Endothelial cell of hepatic sinusoid (primary cell): ENCODE results near the gene TMEM151B.

Experiments
- in situ Hi-C: cut with HindIII; loops from 2 replicates; pipeline ENCODE4 v1.10.0; 2017; ENCODE audit warnings: low sequenced_read_pairs

The TMEM151B gene

DNA sequence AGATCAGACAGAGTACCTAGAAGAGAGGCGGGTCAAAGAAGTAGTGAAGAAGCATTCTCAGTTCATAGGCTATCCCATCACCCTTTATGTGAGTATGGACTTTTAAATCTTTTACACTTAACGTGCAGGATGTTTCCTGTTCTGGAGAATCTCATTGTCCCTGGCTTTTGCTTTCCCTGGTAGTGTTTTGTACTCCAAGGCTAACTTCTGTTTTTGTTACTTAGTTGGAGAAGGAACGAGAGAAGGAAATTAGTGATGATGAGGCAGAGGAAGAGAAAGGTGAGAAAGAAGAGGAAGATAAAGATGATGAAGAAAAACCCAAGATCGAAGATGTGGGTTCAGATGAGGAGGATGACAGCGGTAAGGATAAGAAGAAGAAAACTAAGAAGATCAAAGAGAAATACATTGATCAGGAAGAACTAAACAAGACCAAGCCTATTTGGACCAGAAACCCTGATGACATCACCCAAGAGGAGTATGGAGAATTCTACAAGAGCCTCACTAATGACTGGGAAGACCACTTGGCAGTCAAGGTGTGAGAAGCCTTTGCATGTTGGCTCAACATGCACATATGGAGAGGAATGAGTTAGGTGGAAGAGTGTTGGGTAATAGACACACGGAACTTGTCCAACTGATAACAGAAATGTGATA lies 20.1 kb upstream of the TMEM151B start:
- in situ Hi-C loops: no loop called here

DNA sequence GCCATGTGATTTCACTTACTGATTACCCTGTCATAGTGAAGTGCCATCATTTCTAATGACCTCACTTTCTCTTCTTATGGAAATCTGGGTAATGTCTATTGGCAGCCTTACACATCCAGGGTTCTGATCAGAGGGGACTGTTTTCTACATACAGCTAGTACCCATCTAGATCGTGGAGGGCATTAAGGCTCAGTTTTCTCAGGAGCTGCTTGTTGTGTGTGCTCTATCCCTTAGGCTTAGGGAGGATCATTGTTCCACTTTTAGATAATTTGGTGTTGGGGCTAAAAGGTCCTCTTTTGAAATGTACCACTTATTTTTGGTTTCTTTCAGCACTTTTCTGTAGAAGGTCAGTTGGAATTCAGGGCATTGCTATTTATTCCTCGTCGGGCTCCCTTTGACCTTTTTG lies 19.5 kb upstream of the TMEM151B start:
- in situ Hi-C loops: no loop called here

DNA sequence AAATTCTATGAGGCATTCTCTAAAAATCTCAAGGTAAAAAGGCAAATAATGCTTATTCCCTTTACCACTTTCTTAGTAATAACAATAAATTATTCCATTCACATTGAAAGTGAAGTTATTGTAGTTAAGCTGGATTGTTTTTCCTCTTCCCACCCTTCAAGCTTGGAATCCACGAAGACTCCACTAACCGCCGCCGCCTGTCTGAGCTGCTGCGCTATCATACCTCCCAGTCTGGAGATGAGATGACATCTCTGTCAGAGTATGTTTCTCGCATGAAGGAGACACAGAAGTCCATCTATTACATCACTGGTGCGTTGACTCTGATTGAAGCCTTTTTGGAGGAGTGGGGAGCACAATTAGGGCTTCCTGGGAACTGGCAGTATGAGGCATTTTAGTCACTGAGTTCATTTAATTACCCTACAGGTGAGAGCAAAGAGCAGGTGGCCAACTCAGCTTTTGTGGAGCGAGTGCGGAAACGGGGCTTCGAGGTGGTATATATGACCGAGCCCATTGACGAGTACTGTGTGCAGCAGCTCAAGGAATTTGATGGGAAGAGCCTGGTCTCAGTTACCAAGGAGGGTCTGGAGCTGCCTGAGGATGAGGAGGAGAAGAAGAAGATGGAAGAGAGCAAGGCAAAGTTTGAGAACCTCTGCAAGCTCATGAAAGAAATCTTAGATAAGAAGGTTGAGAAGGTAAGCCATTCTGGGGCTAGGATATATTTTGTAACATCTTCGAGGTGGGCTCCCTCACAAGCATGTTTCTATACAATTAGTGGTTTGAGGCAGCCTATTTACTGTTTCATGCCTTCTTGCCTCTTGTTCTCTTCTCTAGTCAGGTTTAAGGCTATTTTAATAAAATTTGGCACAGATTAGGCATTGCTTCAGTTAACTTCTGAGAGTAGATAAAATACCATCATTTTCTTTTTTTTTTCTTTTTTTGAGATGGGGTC lies 18.4 kb upstream of the TMEM151B start:
- in situ Hi-C loops: no loop called here

DNA sequence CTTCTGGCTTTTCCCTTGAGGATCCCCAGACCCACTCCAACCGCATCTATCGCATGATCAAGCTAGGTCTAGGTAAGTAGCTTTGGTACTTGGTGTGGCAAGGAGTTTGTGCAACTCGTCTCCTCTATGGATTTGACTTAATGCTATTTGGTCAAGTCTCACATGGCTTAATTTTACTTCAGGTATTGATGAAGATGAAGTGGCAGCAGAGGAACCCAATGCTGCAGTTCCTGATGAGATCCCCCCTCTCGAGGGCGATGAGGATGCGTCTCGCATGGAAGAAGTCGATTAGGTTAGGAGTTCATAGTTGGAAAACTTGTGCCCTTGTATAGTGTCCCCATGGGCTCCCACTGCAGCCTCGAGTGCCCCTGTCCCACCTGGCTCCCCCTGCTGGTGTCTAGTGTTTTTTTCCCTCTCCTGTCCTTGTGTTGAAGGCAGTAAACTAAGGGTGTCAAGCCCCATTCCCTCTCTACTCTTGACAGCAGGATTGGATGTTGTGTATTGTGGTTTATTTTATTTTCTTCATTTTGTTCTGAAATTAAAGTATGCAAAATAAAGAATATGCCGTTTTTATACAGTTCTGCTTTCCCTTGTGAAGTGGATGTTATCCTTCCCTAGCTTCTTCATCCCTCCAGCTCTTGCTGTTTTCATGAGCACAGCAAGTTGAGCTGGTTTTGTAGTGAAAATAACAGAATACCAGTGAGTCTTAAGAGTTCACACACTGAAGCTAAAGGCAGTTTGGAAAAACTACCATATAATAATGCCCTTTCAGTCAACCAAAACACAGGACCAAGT lies 16.7 kb upstream of the TMEM151B start:
- in situ Hi-C loops: no loop called here

DNA sequence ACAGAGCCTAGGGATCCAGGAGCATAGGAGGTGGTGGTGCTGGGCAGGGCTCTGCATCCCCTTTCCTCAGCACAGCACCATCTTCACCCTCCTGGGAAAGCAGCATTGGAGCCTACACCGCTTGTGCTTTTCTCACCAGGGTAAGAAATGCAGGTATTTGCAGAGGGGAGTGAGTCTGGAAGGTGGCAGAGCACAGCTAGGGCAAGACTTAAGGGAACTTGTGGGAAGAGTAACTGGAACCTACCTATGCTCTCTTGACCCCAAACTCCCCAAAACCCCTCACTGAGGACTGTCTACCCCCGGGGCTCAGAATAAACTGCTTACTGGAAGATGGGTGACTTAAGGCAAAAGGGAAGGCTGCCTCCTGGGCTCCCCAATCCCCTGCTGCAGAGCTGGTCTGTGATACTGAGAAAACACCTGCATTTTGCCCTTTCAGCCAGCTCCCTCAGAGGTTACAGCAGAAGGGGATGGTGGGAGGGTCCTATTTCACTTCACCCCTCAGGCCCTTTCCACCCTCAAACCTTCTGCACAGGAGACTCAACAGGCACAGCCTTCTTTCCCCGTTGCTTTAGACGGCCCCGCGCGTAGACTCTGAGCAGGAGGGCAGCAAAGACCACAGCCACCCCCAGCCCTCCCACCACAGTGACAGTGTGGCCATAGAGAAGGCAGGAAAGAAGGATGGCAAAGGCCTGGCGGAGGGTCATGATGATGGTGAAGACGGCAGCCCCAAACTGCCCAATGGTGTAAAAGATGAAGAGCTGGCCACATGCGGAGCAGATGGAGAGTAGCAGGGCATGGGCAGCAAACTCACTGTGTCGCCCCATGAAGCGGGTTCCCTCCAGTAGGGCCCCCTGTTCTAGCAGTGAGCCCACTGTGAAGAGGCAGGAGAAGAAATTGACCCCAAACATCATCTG lies 15.8 kb upstream of the TMEM151B start:
- in situ Hi-C loops: loop anchor here (5.0 kb wide), 1 partner anchor 102 kb away; no protein-coding TSS in a partner anchor

DNA sequence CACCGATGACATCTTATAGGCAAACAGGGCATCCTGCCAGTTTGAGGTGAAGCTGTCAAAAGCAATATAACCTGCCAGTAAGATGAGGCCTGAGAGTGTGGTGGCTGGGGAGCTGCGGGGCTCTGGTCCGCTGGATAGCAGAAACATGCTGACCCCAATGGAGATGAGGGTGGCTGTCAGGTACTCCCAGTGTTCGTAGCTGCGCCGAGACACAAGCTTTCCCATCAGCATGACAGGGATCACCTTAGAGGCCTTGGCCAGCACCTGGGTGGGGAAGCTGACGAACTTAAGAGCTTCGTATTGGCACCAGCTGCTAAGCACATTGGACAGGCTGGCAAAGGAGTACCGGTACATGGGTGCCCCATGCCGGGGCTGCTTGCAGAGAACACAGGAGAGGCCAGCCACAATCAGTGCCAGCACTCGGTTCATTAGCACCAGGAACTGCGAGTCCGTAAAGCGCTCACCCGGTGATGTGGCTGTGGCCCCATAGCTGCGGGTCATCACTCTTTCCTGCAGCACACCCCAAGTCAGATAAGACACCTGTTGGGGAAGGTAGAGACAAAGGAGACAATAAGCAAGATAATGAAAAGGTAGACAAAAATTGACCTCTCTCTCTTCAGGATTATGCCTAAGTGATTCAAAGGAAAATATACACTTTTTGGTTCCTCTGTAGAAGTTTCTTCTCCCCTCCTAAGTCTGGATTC lies 15.0 kb upstream of the TMEM151B start:
- in situ Hi-C loops: loop anchor here (5.0 kb wide), 1 partner anchor 103 kb away; no protein-coding TSS in a partner anchor

DNA sequence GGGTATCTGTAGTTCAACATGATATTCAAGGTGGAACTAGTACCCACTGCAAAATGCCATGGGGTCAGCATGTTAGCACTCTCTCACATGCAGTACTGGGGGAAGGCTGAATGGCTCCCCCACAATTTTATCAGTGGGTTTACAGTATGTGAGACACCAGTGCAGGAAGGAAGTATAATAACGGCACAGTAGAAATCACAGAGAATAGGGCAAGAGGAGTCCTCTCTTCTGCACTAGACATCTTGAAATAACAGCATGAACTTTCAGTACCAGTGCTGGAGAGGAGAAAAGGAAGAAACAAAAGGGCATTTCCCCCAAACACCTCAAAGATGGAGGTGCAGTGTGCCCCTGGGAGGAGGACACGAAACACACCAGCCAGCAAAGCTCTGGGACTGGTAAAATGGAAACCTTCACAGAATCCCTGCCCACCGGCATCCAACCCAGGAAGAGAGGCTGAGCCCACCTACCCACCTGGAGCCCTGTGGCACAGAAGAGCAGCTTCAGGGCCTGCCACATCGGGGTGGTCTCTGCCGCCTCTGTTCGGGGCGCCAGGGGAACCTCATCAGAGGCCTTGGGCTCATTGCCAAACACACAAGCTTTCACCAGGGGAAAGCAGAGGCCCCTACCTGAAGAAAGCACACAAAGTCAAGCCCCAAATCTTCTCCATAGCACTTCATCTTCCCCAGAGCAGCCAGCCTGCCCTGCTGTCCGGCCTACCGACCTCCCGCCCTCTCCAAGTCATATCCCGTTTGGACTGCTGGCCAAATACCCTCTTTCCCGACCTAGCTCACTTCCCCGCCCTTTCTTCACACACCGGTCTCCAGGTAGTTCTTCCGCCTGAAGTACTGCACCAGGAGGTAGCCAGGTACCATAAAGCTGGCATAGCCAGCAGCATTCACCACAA lies 14.1 kb upstream of the TMEM151B start:
- in situ Hi-C loops: loop anchor here (5.0 kb wide), 1 partner anchor 104 kb away; no protein-coding TSS in a partner anchor

DNA sequence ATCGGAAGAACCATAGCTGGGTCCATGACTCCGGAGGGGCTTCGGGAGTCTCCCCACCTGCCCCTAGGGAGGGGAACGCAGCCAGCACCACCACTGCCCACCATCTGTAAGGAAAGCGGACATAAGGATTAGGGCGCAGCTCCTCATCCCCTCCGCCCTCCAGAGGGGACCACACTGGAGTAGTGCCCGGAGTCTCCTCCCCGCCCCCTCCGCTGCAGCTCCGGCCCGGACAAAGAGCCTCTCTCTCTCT lies 13.6 kb upstream of the TMEM151B start:
- in situ Hi-C loops: loop anchor here (5.0 kb wide), 1 partner anchor 104 kb away; no protein-coding TSS in a partner anchor

DNA sequence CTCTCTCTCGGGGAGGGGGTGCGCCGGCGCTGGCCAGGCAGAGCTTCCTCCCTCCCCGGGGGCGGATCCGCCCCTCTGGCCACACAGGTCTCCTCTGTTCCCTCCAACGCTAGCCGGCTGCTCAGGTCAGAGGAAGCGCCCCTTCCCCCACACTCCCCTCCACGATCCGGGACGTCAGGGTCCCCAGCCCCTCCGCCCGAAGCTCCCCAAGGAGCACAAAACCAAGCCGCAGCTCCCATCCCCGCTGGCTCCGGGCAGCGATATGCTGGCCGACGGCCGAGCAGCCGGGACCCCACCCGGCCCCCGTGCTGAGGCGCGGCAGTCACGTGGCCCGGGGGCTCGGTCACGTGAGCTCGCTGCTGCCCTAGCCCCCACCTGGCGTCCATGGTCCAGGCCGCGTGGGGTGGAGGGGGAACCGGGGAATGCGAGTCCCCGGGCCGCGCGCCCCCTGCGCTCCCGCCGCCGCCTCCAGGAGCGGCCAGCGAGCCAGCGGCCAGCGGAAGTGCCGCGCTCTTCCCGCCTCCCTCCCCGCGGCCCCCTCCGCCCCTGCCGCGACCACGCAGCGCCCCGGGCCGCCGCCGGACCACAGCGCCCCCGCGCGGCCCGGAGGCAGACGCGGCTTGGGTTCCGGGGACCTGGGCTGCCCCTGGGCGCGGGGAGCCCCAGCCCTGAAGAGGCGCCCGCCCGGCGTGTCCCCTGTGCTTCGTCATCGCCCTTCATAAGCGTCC lies 13.1 kb upstream of the TMEM151B start, which contains the start of gene SLC35B2:
TSS of gene SLC35B2 (minus strand) at position 504 of the 728 bp plus-strand sequence. CDS start at position 386, 118 bp downstream.
- in situ Hi-C loops: loop anchor here (5.0 kb wide), 1 partner anchor 105 kb away; no protein-coding TSS in a partner anchor

DNA sequence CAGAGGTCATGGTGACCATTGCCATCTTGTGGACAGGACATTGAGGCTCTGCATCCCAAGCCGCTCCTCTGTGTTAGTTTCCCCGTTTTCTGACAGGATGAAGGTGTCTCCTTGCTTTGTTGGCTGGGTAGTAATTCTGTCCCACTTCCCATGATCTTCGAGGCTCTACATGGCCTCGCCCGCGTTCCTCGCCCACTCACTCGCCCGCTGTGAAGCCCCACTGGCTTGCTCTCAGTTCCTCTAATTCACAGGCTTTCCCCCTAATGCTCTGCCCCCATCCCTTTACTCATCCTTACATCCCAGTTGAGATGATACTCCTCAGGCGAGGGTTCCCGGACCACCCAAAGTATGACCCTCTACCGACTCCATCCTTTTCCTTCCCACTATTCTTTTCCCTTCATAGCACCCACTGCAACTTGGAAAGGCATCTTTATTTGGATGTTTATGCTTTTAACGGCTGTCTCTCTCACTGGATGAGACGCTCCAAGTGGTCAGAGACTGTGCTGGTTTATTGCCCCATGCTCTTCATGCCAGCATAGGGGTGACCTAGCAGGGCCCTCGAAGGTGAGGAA lies 12.4 kb upstream of the TMEM151B start:
- in situ Hi-C loops: loop anchor here (5.0 kb wide), 1 partner anchor 106 kb away; no protein-coding TSS in a partner anchor

DNA sequence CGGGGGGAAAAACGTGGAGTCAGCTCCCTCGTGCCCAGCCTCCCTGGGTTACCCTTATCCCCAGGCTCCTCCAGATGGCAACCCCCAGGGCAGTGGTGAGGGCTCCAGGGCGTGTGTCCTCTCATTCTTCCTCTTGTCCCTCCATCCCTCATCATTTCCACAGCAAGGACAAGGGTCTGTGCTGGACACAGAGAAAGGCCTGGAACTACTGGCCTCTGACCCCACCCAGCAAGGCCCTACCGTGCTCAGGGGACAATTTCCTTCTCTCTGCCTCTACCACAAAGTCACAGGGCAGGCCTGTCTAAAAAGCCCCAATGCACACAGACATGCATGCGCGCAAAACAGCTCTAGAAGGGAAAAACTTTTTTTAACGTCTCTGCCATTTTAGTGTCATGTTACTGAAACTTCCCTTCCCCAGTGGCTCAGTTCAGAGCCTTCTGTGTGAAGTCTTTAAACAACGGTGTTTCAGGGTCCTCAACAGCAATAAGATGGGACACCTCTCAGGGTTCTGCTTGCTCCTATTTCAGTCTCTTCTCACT lies 11.9 kb upstream of the TMEM151B start:
- in situ Hi-C loops: loop anchor here (5.0 kb wide), 1 partner anchor 106 kb away; no protein-coding TSS in a partner anchor

DNA sequence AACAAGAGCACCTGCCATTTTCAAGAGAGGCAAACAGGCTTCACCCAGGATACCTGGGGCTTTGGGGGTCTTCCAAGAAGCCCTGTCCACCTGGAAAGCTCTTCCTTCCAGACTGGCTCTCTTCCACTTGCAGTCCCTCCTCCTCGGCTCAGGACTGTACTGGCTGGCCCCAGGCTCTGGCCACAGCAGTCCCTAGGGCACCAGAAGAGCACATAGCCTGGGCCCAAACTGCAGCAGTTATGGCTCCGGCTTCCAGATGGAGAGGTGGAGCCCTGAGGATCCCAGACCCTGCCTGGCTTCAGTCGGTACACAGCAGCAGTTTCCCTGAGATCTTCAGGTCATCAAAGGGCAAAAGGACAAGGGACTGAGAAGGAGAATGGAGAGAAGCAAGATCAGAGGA lies 11.3 kb upstream of the TMEM151B start:
- in situ Hi-C loops: loop anchor here (5.0 kb wide), 1 partner anchor 107 kb away; no protein-coding TSS in a partner anchor

DNA sequence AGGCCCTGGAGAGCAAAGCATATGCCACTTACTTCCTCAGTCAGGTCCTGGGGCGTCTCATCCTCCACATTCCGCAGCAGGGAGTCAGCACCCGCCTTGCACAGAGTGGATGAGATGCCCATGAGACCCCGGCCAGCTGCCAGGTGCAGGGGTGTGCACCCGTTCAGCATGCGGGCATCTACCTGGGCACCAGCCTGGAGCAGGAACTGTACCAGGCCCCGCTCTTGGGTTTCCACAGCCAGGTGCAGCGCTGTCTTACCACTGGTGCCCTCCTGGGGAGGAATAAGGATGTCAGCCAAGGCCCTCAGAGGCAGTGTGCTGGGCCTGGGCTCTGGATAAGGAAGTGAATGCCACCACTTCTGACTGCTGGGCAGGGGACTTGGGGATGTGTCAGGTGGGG lies 10.2 kb upstream of the TMEM151B start:
- in situ Hi-C loops: no loop called here

DNA sequence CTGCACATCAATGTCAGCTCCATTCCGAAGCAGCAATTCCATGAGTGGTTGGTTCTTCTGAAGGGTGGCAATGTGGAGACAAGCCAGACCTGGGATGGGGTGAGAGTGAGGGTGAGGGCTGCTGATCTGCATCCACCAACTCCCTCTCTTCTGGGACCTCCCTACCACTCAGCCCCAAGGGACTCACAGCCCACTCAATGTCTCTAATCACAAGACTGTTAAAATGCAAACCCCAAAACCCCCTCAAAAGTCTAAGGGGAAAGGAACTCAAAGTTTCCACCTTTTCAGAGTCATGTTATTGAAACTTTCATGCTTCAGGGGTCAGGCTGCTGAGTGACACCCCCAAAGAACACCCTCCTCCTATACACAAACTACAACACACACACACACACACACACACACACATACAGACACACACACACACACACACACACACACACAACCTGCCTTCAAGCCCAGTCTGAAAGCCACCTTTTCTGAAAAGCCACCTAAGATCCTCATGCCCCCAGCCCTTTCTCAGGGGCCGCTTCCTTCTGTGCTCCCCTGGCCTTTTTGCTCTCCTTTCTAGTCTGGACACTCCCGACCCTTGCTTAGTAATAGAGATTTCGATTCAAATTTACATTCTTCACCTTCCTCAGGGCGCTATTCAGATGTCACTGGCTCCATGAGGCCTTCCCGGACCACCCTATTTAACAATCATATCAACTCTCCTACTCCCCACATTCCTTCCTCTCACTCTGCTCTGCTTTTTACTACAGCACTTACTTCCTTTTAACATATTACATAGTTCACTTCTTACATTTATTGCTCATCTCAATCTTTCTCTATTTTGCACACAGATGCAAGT lies 9.6 kb upstream of the TMEM151B start:
- in situ Hi-C loops: no loop called here

DNA sequence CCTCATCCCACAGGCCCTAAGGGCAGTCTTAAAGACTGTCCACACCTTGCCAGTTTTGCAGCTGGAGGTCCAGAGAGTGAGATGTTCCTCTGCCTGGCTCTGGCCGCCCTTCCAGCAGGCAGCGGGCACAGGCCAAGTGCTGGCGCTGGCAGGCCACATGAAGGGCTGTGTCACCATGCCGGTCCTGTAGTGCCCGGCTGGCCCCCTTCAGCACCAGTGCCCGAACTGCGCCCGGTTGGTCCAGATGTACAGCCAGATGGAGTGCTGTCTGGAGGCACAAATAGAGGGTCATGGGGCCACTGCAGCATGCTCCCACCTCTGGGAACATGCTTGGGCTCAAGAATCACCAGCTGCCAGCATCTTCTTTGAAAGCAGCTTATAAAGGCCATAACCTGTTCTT lies 8.7 kb upstream of the TMEM151B start:
- in situ Hi-C loops: no loop called here
